ENCODE data around the gene ADGRG6. TPM values are rescaled to one million over a fixed set of nuclear protein-coding genes. Genes with fewer than 3 reads are reported as not detected.

Gene ADGRG6
- total and polyA plus RNA-seq, 9 of the 15 experiments (the other 6 are each of a cell fraction or from before 2014, with no cell fraction given): under 0.01 to 0.11 (median 0.05) TPM; not detected in 5

DNA sequence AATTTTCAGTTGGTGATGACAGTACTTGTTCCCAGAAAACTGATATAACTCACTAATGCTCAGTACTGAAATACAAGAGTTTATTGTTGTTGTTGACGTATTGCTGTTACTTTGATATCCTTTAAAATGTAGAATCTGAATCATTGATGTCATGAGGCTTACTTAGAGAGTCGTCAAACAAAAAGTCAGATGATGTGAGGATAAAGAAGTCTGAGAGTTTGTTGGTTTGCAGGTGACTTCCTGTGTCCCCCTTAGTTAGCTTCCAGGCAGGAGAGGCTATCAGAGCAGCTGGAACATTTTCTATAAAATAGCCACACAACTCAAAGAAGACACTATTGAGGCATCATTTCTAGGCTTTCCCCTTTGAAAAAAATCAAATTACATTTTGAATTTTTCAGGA is 97.9 kb downstream of the ADGRG6 start (continued):
- TF ChIP-seq, protein P1, sequence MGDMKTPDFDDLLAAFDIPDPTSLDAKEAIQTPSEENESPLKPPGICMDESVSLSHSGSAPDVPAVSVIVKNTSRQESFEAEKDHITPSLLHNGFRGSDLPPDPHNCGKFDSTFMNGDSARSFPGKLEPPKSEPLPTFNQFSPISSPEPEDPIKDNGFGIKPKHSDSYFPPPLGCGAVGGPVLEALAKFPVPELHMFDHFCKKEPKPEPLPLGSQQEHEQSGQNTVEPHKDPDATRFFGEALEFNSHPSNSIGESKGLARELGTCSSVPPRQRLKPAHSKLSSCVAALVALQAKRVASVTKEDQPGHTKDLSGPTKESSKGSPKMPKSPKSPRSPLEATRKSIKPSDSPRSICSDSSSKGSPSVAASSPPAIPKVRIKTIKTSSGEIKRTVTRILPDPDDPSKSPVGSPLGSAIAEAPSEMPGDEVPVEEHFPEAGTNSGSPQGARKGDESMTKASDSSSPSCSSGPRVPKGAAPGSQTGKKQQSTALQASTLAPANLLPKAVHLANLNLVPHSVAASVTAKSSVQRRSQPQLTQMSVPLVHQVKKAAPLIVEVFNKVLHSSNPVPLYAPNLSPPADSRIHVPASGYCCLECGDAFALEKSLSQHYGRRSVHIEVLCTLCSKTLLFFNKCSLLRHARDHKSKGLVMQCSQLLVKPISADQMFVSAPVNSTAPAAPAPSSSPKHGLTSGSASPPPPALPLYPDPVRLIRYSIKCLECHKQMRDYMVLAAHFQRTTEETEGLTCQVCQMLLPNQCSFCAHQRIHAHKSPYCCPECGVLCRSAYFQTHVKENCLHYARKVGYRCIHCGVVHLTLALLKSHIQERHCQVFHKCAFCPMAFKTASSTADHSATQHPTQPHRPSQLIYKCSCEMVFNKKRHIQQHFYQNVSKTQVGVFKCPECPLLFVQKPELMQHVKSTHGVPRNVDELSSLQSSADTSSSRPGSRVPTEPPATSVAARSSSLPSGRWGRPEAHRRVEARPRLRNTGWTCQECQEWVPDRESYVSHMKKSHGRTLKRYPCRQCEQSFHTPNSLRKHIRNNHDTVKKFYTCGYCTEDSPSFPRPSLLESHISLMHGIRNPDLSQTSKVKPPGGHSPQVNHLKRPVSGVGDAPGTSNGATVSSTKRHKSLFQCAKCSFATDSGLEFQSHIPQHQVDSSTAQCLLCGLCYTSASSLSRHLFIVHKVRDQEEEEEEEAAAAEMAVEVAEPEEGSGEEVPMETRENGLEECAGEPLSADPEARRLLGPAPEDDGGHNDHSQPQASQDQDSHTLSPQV (IDR thresholded peaks at IDR 0.05): no peak

GRCh38 chr6:142400495-142400894 is 98.7 kb downstream of the ADGRG6 start:
- Histone ChIP-seq H3K79me2 (ENCODE audit: control insufficient read depth, insufficient read depth, low read length) (no peaks in the 10 kb centered on the region), H3K9ac (ENCODE audit: insufficient read depth in 1 of 2, low read depth in 2 of 2, low read length in 2 of 2) (no peak overlapping the region), H3K27ac (ENCODE audit: extremely low read depth, low read depth, low read length) (no peak overlapping the region), H2AFZ (ENCODE audit: low read depth, low read length) (no peak overlapping the region), H3K4me3 (no peak overlapping the region), H3K9me1 (ENCODE audit: control insufficient read depth, insufficient read depth, low read length) (no peaks in the 10 kb centered on the region), H3K4me1 (replicated peaks in 1 of 2; ENCODE audit: control insufficient read depth in 2 of 2, insufficient read depth in 2 of 2, low read length in 2 of 2) (peaks cover 0 to 6% of the 10 kb centered on the region in 2 experiments; a peak in 2 of 5 replicates), H3K9me3 (replicated peaks; ENCODE audit: control insufficient read depth, insufficient read depth, low read depth, low read length) (no peaks in the 10 kb centered on the region), H3K36me3 (ENCODE audit: control insufficient read depth, insufficient read depth, low read length) (no peaks in the 10 kb centered on the region), H3K4me2 (ENCODE audit: insufficient read depth, low read length) (no peak overlapping the region), H3K27me3 (ENCODE audit: control insufficient read depth in 2 of 2, insufficient read depth in 2 of 2, low read length in 2 of 2) (no peaks in the 10 kb centered on the region), H4K20me1 (replicated peaks; ENCODE audit: control insufficient read depth, insufficient read depth, low read length) (no peaks in the 10 kb centered on the region)
- BruUV-seq (replicated peaks): no TSS peak
- ATAC-seq: peak; percentile 88
- 1% methylated on average over 4 of the region's 4 CpGs for whole genome bisulfite sequencing (ENCODE audit: insufficient coverage, low coverage, missing lambda C conversion rate)
- DNase-seq (ENCODE audit: extremely low read depth in 1 of 4, low spot score in 3 of 4): peak; percentile 21 to 68 (median 42)
- peak; percentile 81 for FAIRE-seq
- in situ Hi-C loops (cut with MboI) (no loop called here), intact Hi-C loops (cut with micrococcal nuclease) (no loop called here)
- ChIA-PET CTCF (ENCODE audit: low intra/inter-chr PET ratio) (interaction anchor here (0.6 kb wide), 1 partner anchor 1560 kb away, joined by 3 read pairs; no protein-coding TSS in a partner anchor), POLR2A (no interaction called here)
- no peak for TF ChIP-seq NCOA4 (IDR thresholded peaks at IDR 0.05; ENCODE audit: partially characterized antibody)
- 0 out of 4 replicates have a peak, but pooled peaks of 1 of the 2 experiments have one; percentile 38 for TF ChIP-seq ZMIZ1 (IDR thresholded peaks at IDR 0.05; ENCODE audit: low read depth in 2 of 2, low read length in 2 of 2)
- no peak for TF ChIP-seq ZBTB33 (CRISPR knock-in tag; IDR thresholded peaks at IDR 0.05)
- peak; percentile 42; the same call in 1 of the 2 replicates for TF ChIP-seq CREB1 (IDR thresholded peaks at IDR 0.05)
- no peak for TF ChIP-seq CREB1 (CRISPR knock-in tag; IDR thresholded peaks at IDR 0.05)
- peak; percentile 96 for TF ChIP-seq CBFA2T3 (IDR thresholded peaks at IDR 0.05)
- peak; percentile 82 for TF ChIP-seq NFIC (IDR thresholded peaks at IDR 0.05)
- no peak for TF ChIP-seq ZNF282 (CRISPR knock-in tag; IDR thresholded peaks at IDR 0.05)
- peak; percentile 93 for TF ChIP-seq CBFA2T2 (conservative IDR thresholded peaks at IDR 0.05)
- TF ChIP-seq TCFL5 (CRISPR knock-in tag; conservative IDR thresholded peaks at IDR 0.05): no peak
- TF ChIP-seq EP300 (IDR thresholded peaks at IDR 0.05; ENCODE audit: low read length): peak; percentile 61; the same call in 1 of the 2 replicates
